ENCODE data around the gene SPDYE8. TPM values are rescaled to one million over a fixed set of nuclear protein-coding genes. Genes with fewer than 3 reads are reported as not detected.
"Not testable (repeated sequence)": the region's sequence is repeated elsewhere in the genome, so short reads cannot be mapped to it uniquely, and the experiment has no call there.

Gene SPDYE8
- not detected in 2 replicates for polyA plus RNA-seq (2013)

GRCh38 chr7:73029666-73030065, at the start of gene SPDYE8:
Gene SPDYE8, minus strand, starts transcription at chr7:73029766. Its CDS starts 1,800 bp downstream, at chr7:73027966.
- H4K91ac ChIP-seq (ENCODE audit: low read depth, low read length); H3K27me3 ChIP-seq (ENCODE audit: insufficient read depth, low read length); H3K4me3 ChIP-seq (ENCODE audit: low read depth, low read length); H4K12ac ChIP-seq (ENCODE audit: low read depth, low read length); H2BK12ac ChIP-seq (ENCODE audit: low read length); H3K4me1 ChIP-seq (ENCODE audit: control insufficient read depth in 1 of 2, insufficient read depth in 2 of 2, low read length in 2 of 2); H4K8ac ChIP-seq (ENCODE audit: low read depth, low read length); H3K4ac ChIP-seq (ENCODE audit: low read depth, low read length); H2BK5ac ChIP-seq (ENCODE audit: low read depth, low read length, poor library complexity); H3K79me1 ChIP-seq (ENCODE audit: low read length); H3K27ac ChIP-seq (ENCODE audit: low read depth, low read length); H2AFZ ChIP-seq (ENCODE audit: insufficient read depth, low read length, poor library complexity); H3K14ac ChIP-seq (ENCODE audit: low read length); H3K79me2 ChIP-seq (ENCODE audit: control insufficient read depth, insufficient read depth, low read length, poor library complexity); H3K23ac ChIP-seq (ENCODE audit: low read length); H3K9me3 ChIP-seq (ENCODE audit: insufficient read depth, low read depth, low read length); H3K4me2 ChIP-seq (ENCODE audit: low read length); H3K9ac ChIP-seq (ENCODE audit: low read length); H2BK120ac ChIP-seq (ENCODE audit: insufficient read depth, low read length, poor library complexity); H3K36me3 ChIP-seq (ENCODE audit: control insufficient read depth in 1 of 2, insufficient read depth in 2 of 2, low read length in 2 of 2); H3K18ac ChIP-seq (ENCODE audit: low read length); H2AK5ac ChIP-seq (ENCODE audit: low read length); DNase-seq: not testable (repeated sequence)
- WGBS (ENCODE audit: extremely low coverage, insufficient coverage, insufficient read length), result no CpG with 5 or more reads among the region's 8 CpGs

- not testable (repeated sequence) for H3K27me3 ChIP-seq (ENCODE audit: insufficient read depth, low read length); H4K12ac ChIP-seq (ENCODE audit: low read depth, low read length); H3K36me3 ChIP-seq (ENCODE audit: control insufficient read depth in 1 of 2, insufficient read depth in 2 of 2, low read length in 2 of 2); H3K27ac ChIP-seq (ENCODE audit: low read depth, low read length); H3K4me3 ChIP-seq (ENCODE audit: low read depth, low read length); H3K23ac ChIP-seq (ENCODE audit: low read length); H3K9ac ChIP-seq (ENCODE audit: low read length); H3K4ac ChIP-seq (ENCODE audit: low read depth, low read length); H3K18ac ChIP-seq (ENCODE audit: low read length); H2BK5ac ChIP-seq (ENCODE audit: low read depth, low read length, poor library complexity); H3K4me2 ChIP-seq (ENCODE audit: low read length); H4K91ac ChIP-seq (ENCODE audit: low read depth, low read length); H2AFZ ChIP-seq (ENCODE audit: insufficient read depth, low read length, poor library complexity); H3K79me2 ChIP-seq (ENCODE audit: control insufficient read depth, insufficient read depth, low read length, poor library complexity); DNase-seq; H3K14ac ChIP-seq (ENCODE audit: low read length); H3K79me1 ChIP-seq (ENCODE audit: low read length); H3K4me1 ChIP-seq (ENCODE audit: control insufficient read depth in 1 of 2, insufficient read depth in 2 of 2, low read length in 2 of 2); H3K9me3 ChIP-seq (ENCODE audit: insufficient read depth, low read depth, low read length); H2AK5ac ChIP-seq (ENCODE audit: low read length); H2BK12ac ChIP-seq (ENCODE audit: low read length); H2BK120ac ChIP-seq (ENCODE audit: insufficient read depth, low read length, poor library complexity); H4K8ac ChIP-seq (ENCODE audit: low read depth, low read length)
- WGBS (ENCODE audit: extremely low coverage, insufficient coverage, insufficient read length), result no CpG with 5 or more reads among the region's 8 CpGs
Measured at GRCh38 chr7:73057811-73058210, 28.2 kb upstream of the SPDYE8 start, which contains the start of gene SPDYE11. Gene SPDYE11, minus strand, starts transcription at chr7:73057911. Its CDS starts 1,800 bp downstream, at chr7:73056111.

- WGBS (ENCODE audit: extremely low coverage, insufficient coverage, insufficient read length), result no CpG with 5 or more reads among the region's 10 CpGs
- H3K27me3 ChIP-seq (ENCODE audit: insufficient read depth, low read length); H2AFZ ChIP-seq (ENCODE audit: insufficient read depth, low read length, poor library complexity); H2BK120ac ChIP-seq (ENCODE audit: insufficient read depth, low read length, poor library complexity); H2AK5ac ChIP-seq (ENCODE audit: low read length); H3K27ac ChIP-seq (ENCODE audit: low read depth, low read length); H3K9me3 ChIP-seq (ENCODE audit: insufficient read depth, low read depth, low read length); H3K4me3 ChIP-seq (ENCODE audit: low read depth, low read length); H2BK5ac ChIP-seq (ENCODE audit: low read depth, low read length, poor library complexity); H4K12ac ChIP-seq (ENCODE audit: low read depth, low read length); H4K8ac ChIP-seq (ENCODE audit: low read depth, low read length); H3K79me2 ChIP-seq (ENCODE audit: control insufficient read depth, insufficient read depth, low read length, poor library complexity); H3K23ac ChIP-seq (ENCODE audit: low read length); H3K14ac ChIP-seq (ENCODE audit: low read length); H3K18ac ChIP-seq (ENCODE audit: low read length); DNase-seq; H3K36me3 ChIP-seq (ENCODE audit: control insufficient read depth in 1 of 2, insufficient read depth in 2 of 2, low read length in 2 of 2); H2BK12ac ChIP-seq (ENCODE audit: low read length); H3K9ac ChIP-seq (ENCODE audit: low read length); H3K4me2 ChIP-seq (ENCODE audit: low read length); H3K4ac ChIP-seq (ENCODE audit: low read depth, low read length); H3K79me1 ChIP-seq (ENCODE audit: low read length); H3K4me1 ChIP-seq (ENCODE audit: control insufficient read depth in 1 of 2, insufficient read depth in 2 of 2, low read length in 2 of 2); H4K91ac ChIP-seq (ENCODE audit: low read depth, low read length): not testable (repeated sequence)
Measured at GRCh38 chr7:73006491-73006890, 23.1 kb downstream of the SPDYE8 start.

GRCh38 chr7:73005693-73006447, 23.7 kb downstream of the SPDYE8 start:
- not testable (repeated sequence) for H2AK5ac ChIP-seq (ENCODE audit: low read length); H3K9ac ChIP-seq (ENCODE audit: low read length); H3K27me3 ChIP-seq (ENCODE audit: insufficient read depth, low read length); H3K79me2 ChIP-seq (ENCODE audit: control insufficient read depth, insufficient read depth, low read length, poor library complexity); H3K4me1 ChIP-seq (ENCODE audit: control insufficient read depth in 1 of 2, insufficient read depth in 2 of 2, low read length in 2 of 2); H2BK12ac ChIP-seq (ENCODE audit: low read length); H3K23ac ChIP-seq (ENCODE audit: low read length); H3K4ac ChIP-seq (ENCODE audit: low read depth, low read length); H3K9me3 ChIP-seq (ENCODE audit: insufficient read depth, low read depth, low read length); H3K79me1 ChIP-seq (ENCODE audit: low read length); H3K36me3 ChIP-seq (ENCODE audit: control insufficient read depth in 1 of 2, insufficient read depth in 2 of 2, low read length in 2 of 2)
- peak overlapping the region; percentile 70 for H4K8ac ChIP-seq (ENCODE audit: low read depth, low read length)
- peak overlapping the region; percentile 50 for H3K4me2 ChIP-seq (ENCODE audit: low read length)
- H3K4me3 ChIP-seq (ENCODE audit: low read depth, low read length), result peak overlapping the region; percentile 82
- H3K27ac ChIP-seq (ENCODE audit: low read depth, low read length), result peak overlapping the region; percentile 90
- peak in 1 of 2 donors; percentile 84 for DNase-seq
- H3K14ac ChIP-seq (ENCODE audit: low read length), result peak overlapping the region; percentile 85
- peak overlapping the region; percentile 87 for H2AFZ ChIP-seq (ENCODE audit: insufficient read depth, low read length, poor library complexity)
- peak overlapping the region; percentile 60 for H2BK120ac ChIP-seq (ENCODE audit: insufficient read depth, low read length, poor library complexity)
- H2BK5ac ChIP-seq (ENCODE audit: low read depth, low read length, poor library complexity), result peak overlapping the region; percentile 73
- peak overlapping the region; percentile 80 for H4K91ac ChIP-seq (ENCODE audit: low read depth, low read length)
- peak overlapping the region; percentile 84 for H4K12ac ChIP-seq (ENCODE audit: low read depth, low read length)
- no CpG with 5 or more reads among the region's 66 CpGs for WGBS (ENCODE audit: extremely low coverage, insufficient coverage, insufficient read length)
- H3K18ac ChIP-seq (ENCODE audit: low read length), result peak overlapping the region; percentile 37

Measured in trophoblast cell (in vitro differentiated cells and primary cell).